H1 (cell line): ENCODE measurements around the gene PDGFA. TPM values are rescaled to one million over a fixed set of nuclear protein-coding genes. Genes with fewer than 3 reads are reported as not detected.

Experiments
- CTCF ChIA-PET: fragments of 300-600 bp; sonication (Branson Sonifier 250); formaldehyde crosslinking; loops from one replicate; lab custom pipeline; 2021; ENCODE audit not compliant: partially characterized antibody; lab: Charles Lee
- POLR2A ChIA-PET: fragments of 300-600 bp; sonication (Branson Sonifier 250); formaldehyde crosslinking; loops from one replicate; lab custom pipeline; 2021; ENCODE audit warnings: inconsistent platforms; ENCODE audit not compliant: partially characterized antibody; lab: Charles Lee
- DNase-seq, 2 experiments: peaks; one replicate each; pipeline versions ENCODE4 v3.0.0 to v3.0.0-alpha.2; 2010 to 2022; ENCODE audit warnings: low spot score in 2 of 2, low read depth in 1 of 2, mixed read lengths in 1 of 2
- FAIRE-seq: peaks from 2 replicates; lab custom pipeline; 2011; peaks lifted over from hg19 to GRCh38; lab: Jason Lieb, UNC
- H2AFZ ChIP-seq: 2 replicates; pipeline ENCODE4 v1.8.1; 2012; ENCODE audit warnings: low read length, inconsistent platforms
- H2AK5ac ChIP-seq: 2 replicates; pipeline ENCODE4 v1.6.1; 2013; ENCODE audit warnings: low read depth, low read length
- H2BK120ac ChIP-seq: replicated peaks from 2 replicates; pipeline ENCODE3; 2013; ENCODE audit warnings: low read depth, low read length, inconsistent platforms
- H2BK12ac ChIP-seq: 2 replicates; pipeline ENCODE4 v1.6.1; 2013; ENCODE audit warnings: low read depth, low read length
- H2BK15ac ChIP-seq: 2 replicates; pipeline ENCODE4 v1.6.1; 2013; ENCODE audit warnings: low read length
- H2BK20ac ChIP-seq: 2 replicates; pipeline ENCODE4 v1.6.1; 2013; ENCODE audit warnings: low read length
- H2BK5ac ChIP-seq: 2 replicates; pipeline ENCODE4 v1.6.1; 2013; ENCODE audit warnings: low read depth, low read length
- H3K14ac ChIP-seq: 2 replicates; pipeline ENCODE4 v1.6.1; 2013; ENCODE audit warnings: inconsistent platforms; ENCODE audit not compliant: insufficient read length
- H3K18ac ChIP-seq: 2 replicates; pipeline ENCODE4 v1.6.1; 2013; ENCODE audit warnings: low read length; ENCODE audit errors: extremely low read depth
- H3K23ac ChIP-seq: 2 replicates; pipeline ENCODE4 v1.6.1; 2013; ENCODE audit warnings: inconsistent platforms; ENCODE audit not compliant: insufficient read length
- H3K23me2 ChIP-seq: 2 replicates; pipeline ENCODE4 v1.6.1; 2013; ENCODE audit warnings: low read depth, low read length
- H3K27ac ChIP-seq: 2 replicates; pipeline ENCODE4 v1.6.1; 2011; ENCODE audit warnings: low read depth, low read length, inconsistent platforms
- H3K27me3 ChIP-seq, 4 experiments: replicated peaks in 1 of 4; 1 replicate in 1 of 4; 2 replicates in 3 of 4; pipeline versions ENCODE4 v1.6.1 to v1.8.1; 2011 to 2013; ENCODE audit warnings: low read length in 3 of 4, mild to moderate bottlenecking in 3 of 4, inconsistent platforms in 2 of 4, mixed read lengths in 2 of 4, moderate library complexity in 1 of 4; ENCODE audit not compliant: control insufficient read depth in 3 of 4, insufficient read depth in 3 of 4; ENCODE audit errors: extremely low read depth in 1 of 4
- H3K36me3 ChIP-seq, 4 experiments: 2 replicates each; pipeline versions ENCODE4 v1.6.1 to v1.8.1; 2011 to 2013; ENCODE audit warnings: mild to moderate bottlenecking in 4 of 4, low read length in 3 of 4, moderate library complexity in 2 of 4, control low read depth in 1 of 4, inconsistent platforms in 1 of 4; ENCODE audit not compliant: insufficient read depth in 4 of 4, control insufficient read depth in 2 of 4
- H3K4ac ChIP-seq: replicated peaks from 2 replicates; pipeline ENCODE3; 2013; ENCODE audit warnings: low read length, low read depth, mixed read lengths, inconsistent platforms; ENCODE audit not compliant: insufficient read length
- H3K4me1 ChIP-seq, 4 experiments: replicated peaks in 1 of 4; 1 replicate in 1 of 4; 2 replicates in 3 of 4; pipeline versions ENCODE4 v1.6.1 to v1.8.1; 2011 to 2013; ENCODE audit warnings: low read length in 3 of 4, inconsistent platforms in 2 of 4, mixed read lengths in 1 of 4; ENCODE audit not compliant: insufficient read depth in 4 of 4, control insufficient read depth in 3 of 4
- H3K4me2 ChIP-seq, 2 experiments: 2 replicates each; pipeline versions ENCODE4 v1.6.1 to v1.8.1; 2011 to 2013; ENCODE audit warnings: low read depth in 2 of 2, low read length in 2 of 2, control low read depth in 1 of 2, inconsistent platforms in 1 of 2, mild to moderate bottlenecking in 1 of 2; ENCODE audit not compliant: insufficient read depth in 1 of 2
- H3K4me3 ChIP-seq, 4 experiments: fragments of 200-600, 300-600 bp in 1 of 4; sonication (generic), shearing (Covaris generic), sonication (Bioruptor Twin) in 1 of 4; 2 replicates each; pipeline versions ENCODE4 v1.5.1 to v1.8.1; 2011 to 2016; ENCODE audit warnings: low read length in 4 of 4, low read depth in 3 of 4, control low read depth in 2 of 4, inconsistent platforms in 2 of 4, mild to moderate bottlenecking in 2 of 4, mixed read lengths in 1 of 4, moderate library complexity in 1 of 4; ENCODE audit not compliant: insufficient read depth in 2 of 4; ENCODE audit errors: extremely low read depth in 1 of 4
- H3K56ac ChIP-seq: replicated peaks from 2 replicates; pipeline ENCODE3; 2013; ENCODE audit warnings: low read depth, mild to moderate bottlenecking, mixed read lengths, low read length, inconsistent platforms; ENCODE audit not compliant: insufficient read length
- H3K79me1 ChIP-seq: 2 replicates; pipeline ENCODE4 v1.6.1; 2013; ENCODE audit warnings: low read depth, low read length, control low read depth
- H3K79me2 ChIP-seq, 2 experiments: 2 replicates each; pipeline versions ENCODE4 v1.6.1 to v1.8.1; 2012 to 2013; ENCODE audit warnings: low read length in 2 of 2, mild to moderate bottlenecking in 2 of 2, inconsistent platforms in 1 of 2; ENCODE audit not compliant: insufficient read depth in 2 of 2, control insufficient read depth in 1 of 2
- H3K9ac ChIP-seq, 4 experiments: replicated peaks in 1 of 4; 1 replicate in 1 of 4; 2 replicates in 3 of 4; pipeline versions ENCODE4 v1.6.1 to v1.8.1; 2011 to 2013; ENCODE audit warnings: low read depth in 3 of 4, low read length in 3 of 4, control low read depth in 2 of 4, mild to moderate bottlenecking in 2 of 4, moderate library complexity in 2 of 4, inconsistent platforms in 1 of 4; ENCODE audit errors: extremely low read depth in 1 of 4
- H3K9me3 ChIP-seq, 2 experiments: 2 replicates each; pipeline versions ENCODE4 v1.6.1 to v1.8.1; 2012 to 2013; ENCODE audit warnings: mild to moderate bottlenecking in 2 of 2, moderate library complexity in 2 of 2, control low read depth in 1 of 2, inconsistent platforms in 1 of 2, low read depth in 1 of 2, low read length in 1 of 2, mixed read lengths in 1 of 2; ENCODE audit not compliant: insufficient read depth in 2 of 2
- H4K20me1 ChIP-seq, 2 experiments: replicated peaks in 1 of 2; 2 replicates each; pipeline versions ENCODE3 to v1.8.1; 2011 to 2013; ENCODE audit warnings: inconsistent platforms in 2 of 2, low read length in 2 of 2, mild to moderate bottlenecking in 1 of 2; ENCODE audit not compliant: insufficient read depth in 2 of 2, control insufficient read depth in 1 of 2
- H4K5ac ChIP-seq: 2 replicates; pipeline ENCODE4 v1.6.1; 2013; ENCODE audit warnings: low read length, low read depth, mixed read lengths, inconsistent platforms; ENCODE audit not compliant: insufficient read length
- H4K8ac ChIP-seq: 2 replicates; pipeline ENCODE4 v1.8.0; 2013; ENCODE audit warnings: mild to moderate bottlenecking, moderate library complexity, low read length, inconsistent platforms; ENCODE audit not compliant: insufficient read depth; ENCODE audit errors: extremely low read depth
- H4K91ac ChIP-seq: replicated peaks from 2 replicates; pipeline ENCODE3; 2013; ENCODE audit warnings: low read length, mixed read lengths, inconsistent platforms; ENCODE audit not compliant: insufficient read length
- POLR2AphosphoS5 ChIP-seq: IDR thresholded peaks from 2 replicates; pipeline ENCODE4 v1.6.1; 2011; ENCODE audit warnings: low read depth, low read length
- TAF7 ChIP-seq: optimal IDR thresholded peaks from 2 replicates; pipeline ENCODE3; 2011; ENCODE audit warnings: low read depth, mild to moderate bottlenecking, inconsistent platforms, low read length, moderate library complexity, borderline replicate concordance
- WGBS, 2 experiments: shearing (Covaris generic) in 1 of 2; methylation state at CpG; one replicate each; pipeline versions ENCODE4 v1.1.6 to v1.1.7; 2013 to 2015; ENCODE audit warnings: low lambda C conversion rate in 2 of 2, mixed read lengths in 2 of 2, inconsistent platforms in 1 of 2, low coverage in 1 of 2, missing lambda C conversion rate in 1 of 2; ENCODE audit not compliant: insufficient replicate concordance in 2 of 2, insufficient coverage in 1 of 2, insufficient read length in 1 of 2; ENCODE audit errors: extremely low coverage in 1 of 2, missing lambda C conversion rate in 1 of 2; 5-methylcytosine and 5-hydroxymethylcytosine counted together
- polyA plus RNA-seq, 7 experiments: library from polyadenylated mRNA; depleted of rRNA in 3 of 7; stranded (reverse) in 5 of 7; unstranded in 2 of 7; fragments of >200 nt in 5 of 7; fragments of 200-250 nt in 2 of 7; gene quantifications; 1 replicate in 5 of 7; 2 replicates in 1 of 7; 4 replicates in 1 of 7; pipeline versions ENCODE4 v1.2.1 to v1.2.3, GENCODE V29; 2011 to 2013; ENCODE audit warnings: missing spikeins in 2 of 7, mixed read lengths in 2 of 7
- total RNA-seq: library from RNA; stranded (reverse); fragmentation: NEBNext Ultra II Directional; extraction: Animal tissue kit (Norgen Biotek cat#: 25700); gene quantifications from 2 replicates; pipeline ENCODE4 v1.2.1, GENCODE V29; 2021
- TF ChIP-seq, protein P1 (sequence below): IDR thresholded peaks from 2 replicates; pipeline ENCODE4 v1.6.1; 2012; ENCODE audit warnings: inconsistent platforms

The PDGFA gene
- total and polyA plus RNA-seq, 2 of the 8 experiments (the other 6 are each of a cell fraction or from before 2014, with no cell fraction given) = 21.1 to 43.0 TPM

DNA sequence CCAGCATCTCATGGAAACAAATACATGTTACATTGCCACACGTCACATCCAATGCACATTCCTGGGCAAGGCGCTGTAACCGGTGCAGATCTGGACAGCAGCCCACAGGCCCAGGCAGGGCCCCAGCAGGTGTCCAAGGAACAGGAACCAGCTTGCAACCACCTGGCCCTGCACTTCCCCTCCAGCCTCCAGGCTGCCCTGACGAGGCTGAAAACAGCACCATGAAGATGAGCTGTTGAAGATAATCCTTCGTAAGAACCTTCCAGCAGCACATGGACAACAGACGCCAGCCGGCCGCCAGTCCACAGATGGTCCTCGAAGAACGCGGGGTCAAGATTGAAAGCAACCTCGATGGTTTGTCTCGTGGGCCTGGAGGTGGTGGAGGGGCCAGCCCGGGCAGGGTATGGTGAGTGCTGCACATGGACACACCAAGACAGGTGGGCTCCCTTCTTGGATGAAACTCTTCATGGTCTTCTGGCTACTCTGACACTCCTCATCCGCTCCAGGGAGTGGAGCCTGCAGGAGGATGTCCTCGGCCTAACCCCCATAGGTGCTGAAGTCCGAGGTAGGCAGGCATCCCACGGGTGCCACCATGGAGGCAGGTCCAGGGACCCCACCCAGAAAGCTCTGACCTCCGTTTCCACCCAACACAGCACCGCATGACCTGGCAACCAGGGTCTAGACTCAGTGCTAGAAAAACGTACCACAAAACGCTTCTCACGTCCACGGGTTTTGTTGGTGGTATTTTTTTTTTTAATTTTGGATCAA lies 22.9 kb downstream of the PDGFA start:
- FAIRE-seq = no peak
- TF ChIP-seq POLR2AphosphoS5 (0 out of 2 replicates have a peak, but pooled peaks have one; percentile 50), TAF7 (no peak)
- TF ChIP-seq, protein P1, sequence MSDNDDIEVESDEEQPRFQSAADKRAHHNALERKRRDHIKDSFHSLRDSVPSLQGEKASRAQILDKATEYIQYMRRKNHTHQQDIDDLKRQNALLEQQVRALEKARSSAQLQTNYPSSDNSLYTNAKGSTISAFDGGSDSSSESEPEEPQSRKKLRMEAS = no peak

More for the DNA sequence above, 22.9 kb downstream of the PDGFA start:
- Histone ChIP-seq H3K56ac (no peak overlapping the region), H4K8ac (no peak overlapping the region), H4K20me1 (peaks cover 0 to 1% of the 10 kb centered on the region in 2 experiments), H2BK120ac (no peak overlapping the region), H3K14ac (no peak overlapping the region), H3K27ac (no peak overlapping the region), H3K4me3 (no peak overlapping the region), H2BK12ac (no peak overlapping the region), H3K36me3 (peaks cover 4 to 50% (median 19%) of the 10 kb centered on the region in 4 experiments; a peak in 6 of 8 replicates), H3K4me2 (no peak overlapping the region), H4K91ac (no peak overlapping the region), H3K4me1 (peaks cover 0 to 5% (median 0%) of the 10 kb centered on the region in 4 experiments; a peak in 1 of 7 replicates), H3K18ac (no peak overlapping the region), H2BK5ac (0 out of 2 replicates have a peak overlapping the region, but pooled peaks have one; percentile 5), H2BK20ac (no peak overlapping the region), H2AK5ac (no peak overlapping the region), H3K27me3 (no peaks in the 10 kb centered on the region), H2AFZ (no peak overlapping the region), H3K79me1 (peaks cover 3% of the 10 kb centered on the region; the same call in 1 of the 2 replicates), H4K5ac (no peak overlapping the region), H3K4ac (no peak overlapping the region), H3K9ac (no peak overlapping the region), H2BK15ac (no peak overlapping the region), H3K79me2 (no peaks in the 10 kb centered on the region), H3K23ac (no peak overlapping the region), H3K9me3 (no peaks in the 10 kb centered on the region), H3K23me2 (no peaks in the 10 kb centered on the region)
- WGBS, 2 experiments = 89% methylated on average over 21 of the region's 24 CpGs; no CpG with 5 or more reads in 1 of the 2 experiments
- no peak for DNase-seq
- ChIA-PET CTCF (interaction anchor here (0.6 kb wide), 1 partner anchor 163 kb away, joined by 3 read pairs; no protein-coding TSS in a partner anchor), POLR2A (interaction anchor here (1.0 to 2.1 kb wide), 2 partner anchors 17 to 18 kb away, joined by 3 to 6 read pairs; no protein-coding TSS in a partner anchor)
